SHP77 (cell line): ENCODE data around the gene TEAD3.
"Not testable (repeated sequence)": the region's sequence is repeated elsewhere in the genome, so short reads cannot be mapped to it uniquely, and the experiment has no call there.

Experiments used
- DNase-seq, 2 experiments: peaks; one replicate each; lab custom pipeline; 2025; lab: John Stamatoyannopoulos, UW

Gene TEAD3

DNA sequence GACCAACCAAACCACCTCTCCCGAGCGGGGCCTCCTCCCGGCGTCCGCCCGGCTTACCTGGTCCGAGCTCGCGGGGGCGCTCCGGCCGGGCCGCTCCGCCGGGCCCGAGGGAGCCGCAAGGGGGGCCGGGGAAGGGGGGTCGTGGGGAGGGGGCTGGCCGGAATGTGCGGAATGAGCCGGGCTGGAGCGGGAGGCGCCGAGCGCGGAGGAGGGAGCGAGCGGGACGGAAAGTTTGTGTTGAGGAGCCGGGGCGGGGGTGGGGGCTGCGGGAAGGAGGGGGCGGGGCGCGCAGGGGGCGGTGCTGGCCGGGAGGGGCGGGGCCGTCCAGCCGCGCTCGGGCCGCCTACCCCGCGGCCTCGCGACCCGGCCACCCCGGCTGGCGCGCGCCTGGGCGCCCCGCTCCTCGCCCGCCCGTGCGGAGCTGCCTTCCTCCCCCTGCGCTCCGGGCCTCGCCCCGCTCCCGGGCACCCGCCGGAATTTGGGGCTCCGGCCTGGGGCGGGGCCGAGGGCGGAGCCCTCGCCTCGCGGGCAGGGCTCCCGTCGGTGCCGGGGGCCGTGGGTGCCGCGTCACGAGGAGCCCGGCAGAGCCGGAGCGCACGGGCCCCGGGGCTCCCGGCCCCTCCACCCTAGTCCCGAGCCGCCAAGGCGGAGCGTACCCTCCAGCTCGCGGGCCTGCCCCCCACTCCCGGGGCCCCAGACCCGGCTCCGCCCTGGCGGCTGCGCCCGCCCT lies at the start of gene TEAD3:
Gene TEAD3, minus strand, starts transcription at position 239 of the 730 bp plus-strand sequence.
- no peak for DNase-seq

DNA sequence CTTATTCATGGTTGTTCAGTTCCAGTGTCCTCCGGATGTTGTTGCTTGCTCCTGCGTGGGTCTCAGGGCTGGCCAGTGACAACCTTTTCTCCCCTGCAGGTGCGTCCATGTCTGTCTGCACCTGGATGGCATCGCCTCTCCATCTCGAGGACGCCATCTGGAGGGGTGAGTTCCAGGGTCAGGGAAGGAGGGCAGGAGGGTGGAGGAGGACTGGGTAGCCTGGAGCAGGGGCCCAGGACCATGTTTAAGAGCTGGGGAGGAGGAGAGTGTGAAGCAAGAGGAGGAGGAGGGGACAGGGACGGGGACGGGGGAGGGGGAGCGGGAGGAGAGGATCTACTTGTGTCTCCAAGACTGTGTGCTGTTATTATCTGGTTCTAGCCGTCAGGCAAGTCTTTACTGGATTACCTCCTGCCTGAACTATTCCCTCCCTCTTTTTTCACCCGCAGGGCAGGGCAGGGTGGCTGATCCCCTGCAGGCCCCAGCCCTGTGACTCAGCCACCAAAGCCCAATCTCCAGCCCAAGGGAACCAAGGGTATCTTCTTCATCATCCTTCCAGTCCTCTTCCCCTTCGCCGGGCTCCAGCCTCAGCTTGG lies 48.0 kb upstream of the TEAD3 start:
- no peak for DNase-seq

DNA sequence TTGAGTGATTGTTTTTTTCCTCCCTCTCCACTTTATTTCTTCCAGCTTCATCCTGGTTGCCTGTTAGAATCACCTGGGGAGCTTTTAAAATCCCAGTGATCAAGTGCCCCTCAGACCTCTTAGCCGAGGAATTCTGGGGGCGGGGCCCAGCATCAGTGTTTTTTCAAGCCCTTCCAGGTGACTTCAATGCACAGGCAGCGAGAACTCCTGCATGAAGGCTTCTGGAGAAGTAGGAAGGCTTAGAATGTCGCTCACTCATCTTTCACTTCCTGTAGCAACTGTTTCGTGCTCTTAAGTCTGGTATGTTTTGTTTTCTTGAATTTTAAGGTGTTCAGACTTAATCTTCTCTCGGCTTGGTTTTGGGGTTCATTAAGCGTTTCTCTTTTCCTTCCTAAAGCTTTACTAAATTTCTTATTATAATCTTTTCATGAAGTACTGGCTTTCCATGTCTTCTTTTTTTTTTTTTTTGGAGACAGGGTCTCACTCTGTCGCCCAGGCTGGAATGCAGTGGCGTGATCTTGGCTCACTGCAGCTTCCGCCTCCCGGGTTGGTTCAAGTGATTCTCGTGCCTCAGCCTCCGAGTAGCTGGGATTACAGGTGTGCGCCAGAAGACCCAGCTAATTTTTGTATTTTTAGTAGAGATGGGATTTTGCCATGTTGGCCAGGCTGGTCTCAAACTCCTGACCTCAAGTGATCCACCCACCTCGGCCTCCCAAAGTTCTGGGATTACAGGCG lies 46.7 kb upstream of the TEAD3 start:
- no peak for DNase-seq

DNA sequence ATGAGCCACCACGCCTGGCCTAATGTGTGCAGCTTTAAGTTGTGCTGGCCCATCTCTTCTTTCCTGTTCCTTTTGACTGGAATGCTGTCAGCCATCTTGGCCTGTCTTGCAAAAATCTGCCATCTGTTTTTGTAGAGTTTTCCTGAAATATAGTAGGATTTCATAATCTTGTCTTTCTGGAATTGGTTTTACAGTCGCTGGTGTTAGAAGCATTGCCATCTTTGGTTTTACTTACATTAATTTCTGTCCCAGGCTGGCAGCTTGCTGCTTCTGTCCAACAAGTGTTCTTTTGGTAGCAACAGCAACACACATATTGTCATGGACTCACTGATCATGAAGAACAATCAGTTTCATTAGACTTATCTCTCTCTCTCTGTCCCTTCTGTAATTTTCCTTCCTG lies 45.0 kb upstream of the TEAD3 start:
- DNase-seq = no peak

DNA sequence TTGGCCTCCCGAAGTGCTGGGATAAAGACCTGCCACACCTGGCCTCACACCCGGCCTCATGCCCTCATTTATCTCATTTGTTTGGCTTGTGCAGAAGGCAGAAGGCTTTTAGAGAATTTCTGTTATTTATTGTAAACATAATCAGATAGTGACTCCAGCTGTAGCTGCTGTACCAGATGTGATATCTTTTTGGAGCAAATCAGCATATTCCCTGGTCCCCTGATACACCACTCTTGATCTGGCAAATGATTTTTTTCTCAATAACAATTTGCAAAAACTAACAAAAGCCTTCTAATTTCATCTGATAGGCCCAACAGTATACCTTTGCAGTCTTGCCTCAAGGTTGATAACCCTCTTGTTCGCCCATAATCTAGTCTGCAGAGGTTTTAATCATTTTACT lies 42.3 kb upstream of the TEAD3 start:
- DNase-seq = no peak

DNA sequence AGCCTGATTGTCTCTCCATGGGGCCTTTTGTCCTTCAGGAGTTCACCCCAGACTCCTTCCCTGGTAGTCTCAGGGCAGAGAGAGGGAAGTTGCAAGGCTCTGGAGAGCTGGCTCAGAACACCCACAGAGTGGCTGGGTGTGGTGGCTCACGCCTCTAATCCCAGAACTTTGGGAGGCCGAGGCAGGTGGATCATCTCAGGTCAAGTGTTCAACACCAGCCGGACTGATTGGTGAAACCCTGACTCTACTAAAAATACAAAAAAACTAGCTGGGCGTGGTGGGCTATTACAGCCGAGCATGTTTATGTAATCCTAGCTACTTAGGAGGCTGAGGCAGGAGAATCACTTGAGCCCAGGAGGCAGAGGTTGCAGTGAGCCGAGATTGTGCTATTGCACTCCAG lies 39.0 kb upstream of the TEAD3 start:
- not testable (repeated sequence) for DNase-seq

DNA sequence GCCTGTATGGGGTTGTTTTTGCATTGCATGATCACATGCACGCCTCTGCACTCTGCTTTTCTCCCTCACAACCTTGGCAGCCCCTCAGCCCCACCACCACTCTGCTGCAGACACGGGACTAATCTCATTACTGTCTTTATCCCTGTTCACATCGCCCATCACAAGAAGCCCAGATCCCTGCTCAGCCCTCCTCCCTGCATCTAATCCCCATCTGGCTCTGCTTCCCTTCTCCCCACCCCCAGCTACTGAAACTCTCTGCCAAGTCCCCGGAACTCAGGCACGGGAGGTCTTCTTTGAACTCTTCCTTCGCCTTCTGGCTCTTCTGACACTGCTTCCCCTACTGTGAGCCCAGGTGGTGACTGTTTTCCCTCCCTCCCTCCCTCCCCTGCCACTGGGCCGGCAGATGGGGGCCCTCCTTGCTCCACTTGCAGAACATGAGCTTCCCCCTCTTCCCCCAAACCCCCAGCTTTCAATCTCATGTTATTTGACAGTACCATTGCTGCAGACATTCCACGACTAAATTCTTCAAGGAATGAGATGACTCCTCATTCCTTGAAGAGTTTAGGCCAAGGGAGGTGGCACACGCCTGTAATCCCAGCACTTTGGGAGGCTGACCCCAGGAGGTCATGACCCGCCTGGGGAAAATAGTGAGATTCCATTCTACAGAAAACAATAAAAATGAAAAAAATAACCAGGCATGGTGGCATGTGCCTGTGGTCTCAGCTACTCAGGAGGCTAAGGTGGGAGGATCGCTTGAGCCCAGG lies 37.7 kb upstream of the TEAD3 start:
- DNase-seq = no peak

DNA sequence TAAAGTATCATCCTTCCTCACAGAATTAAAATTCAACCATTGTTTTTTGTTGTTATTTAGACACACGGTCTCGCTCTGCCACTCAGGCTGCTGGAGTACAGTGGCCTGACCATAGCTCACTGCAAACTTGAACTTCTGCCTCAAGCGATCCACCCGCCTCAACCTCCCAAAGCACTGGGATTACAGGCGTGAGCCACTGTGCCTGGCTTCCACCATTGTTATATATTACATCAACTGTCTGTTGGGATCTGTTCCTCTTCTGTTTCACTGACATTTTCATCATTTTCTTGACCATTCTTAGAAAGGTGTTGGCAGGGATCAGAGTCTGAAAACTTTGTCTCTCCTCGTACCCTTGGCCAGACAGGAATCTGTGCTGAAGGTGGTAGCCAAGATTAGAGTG lies 37.1 kb upstream of the TEAD3 start:
- no peak for DNase-seq

DNA sequence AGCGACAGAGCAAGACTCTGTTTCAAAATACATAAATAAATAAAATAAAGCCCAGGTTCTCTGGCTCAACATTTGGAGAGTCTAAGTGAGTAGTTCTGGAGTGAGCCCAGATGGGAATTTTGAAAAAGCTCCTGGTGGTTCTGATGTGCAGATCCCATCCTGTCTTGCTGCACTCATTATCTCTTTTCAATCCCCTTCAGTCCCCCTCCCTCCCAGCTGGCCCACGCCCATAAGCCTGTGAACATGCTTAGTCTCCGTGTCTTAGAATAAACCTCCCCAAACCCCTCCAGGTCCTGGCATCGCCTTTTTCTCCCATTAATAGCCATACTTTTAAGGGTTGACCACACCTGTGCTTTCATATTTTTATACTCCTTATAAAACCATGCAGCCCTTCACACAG lies 35.2 kb upstream of the TEAD3 start:
- DNase-seq = no peak

DNA sequence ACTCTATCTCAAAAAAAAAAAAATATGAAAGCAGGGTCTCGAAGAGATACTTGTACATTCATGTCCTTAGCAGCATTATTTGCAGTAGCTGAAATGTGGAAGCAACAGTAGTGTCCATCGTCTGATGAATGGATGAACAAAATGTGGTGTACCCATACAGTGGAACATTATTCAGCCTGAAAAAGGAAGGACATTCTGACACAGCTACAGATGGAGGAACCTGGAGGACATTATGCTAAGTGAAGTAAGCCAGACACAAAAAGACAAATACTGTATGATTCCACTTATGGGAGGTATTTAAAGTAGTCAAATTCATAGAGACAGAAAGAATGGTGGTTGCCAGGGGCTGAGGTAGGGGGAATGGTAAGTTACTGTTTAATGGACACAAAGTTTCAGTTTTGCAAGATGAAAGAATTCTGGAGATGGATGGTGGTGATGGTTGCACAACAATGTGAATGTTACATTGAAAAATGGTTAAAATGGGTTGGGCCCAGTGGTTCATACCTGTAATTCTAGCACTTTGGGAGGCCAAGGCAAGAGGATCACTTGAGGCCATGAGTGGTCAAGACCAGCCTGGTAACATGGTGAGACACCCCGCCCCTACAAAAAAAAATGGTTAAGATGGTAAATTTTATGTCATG lies 27.6 kb upstream of the TEAD3 start:
- no peak for DNase-seq

DNA sequence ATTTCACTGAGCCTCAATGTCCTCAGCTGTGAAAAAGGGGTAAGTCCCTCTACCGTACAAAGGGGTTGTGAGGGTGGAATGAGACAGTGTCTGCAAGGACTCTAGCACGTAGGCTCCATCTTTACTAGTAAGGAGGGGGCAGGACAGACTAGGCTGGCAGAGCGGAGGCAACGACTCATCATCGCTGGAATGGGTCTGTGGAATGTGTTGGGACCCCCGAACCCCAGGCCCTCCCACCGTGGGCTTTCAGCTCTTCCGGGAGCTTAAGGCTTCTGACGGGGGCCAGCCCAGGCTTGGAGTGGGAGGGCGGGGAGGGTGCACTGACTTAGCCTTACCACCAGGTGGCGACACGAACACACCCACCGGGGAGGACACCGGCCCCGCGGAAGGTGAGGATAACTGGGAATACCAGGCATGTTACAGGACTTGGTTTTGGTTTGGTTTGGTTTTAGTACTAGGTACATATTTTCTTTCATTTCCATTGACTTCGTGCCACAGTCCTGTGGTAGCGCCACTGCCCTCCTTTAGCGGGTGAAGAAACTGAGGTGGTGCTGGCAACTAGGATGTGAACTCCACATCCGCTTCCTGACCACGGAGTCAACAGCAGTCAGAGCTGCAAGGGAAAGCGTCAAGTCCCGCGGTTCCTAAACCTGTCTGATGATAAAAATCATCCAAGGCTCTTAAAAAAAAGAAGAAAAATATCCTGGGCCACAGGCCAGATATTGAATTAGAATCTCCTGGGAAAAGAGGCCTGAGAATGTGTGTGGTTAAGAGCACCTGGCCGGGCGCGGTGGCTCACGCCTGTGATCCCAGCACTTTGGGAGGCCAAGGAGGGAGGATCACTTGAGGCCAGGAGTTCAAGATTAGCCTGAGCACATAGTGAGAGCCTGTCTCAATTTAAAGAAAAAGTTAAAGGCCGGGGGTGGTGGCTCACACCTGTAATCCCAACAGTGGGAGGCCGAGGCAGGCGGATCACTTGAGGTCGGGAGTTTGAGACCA lies 26.1 kb upstream of the TEAD3 start:
- peak; percentile 43 to 49 for DNase-seq

DNA sequence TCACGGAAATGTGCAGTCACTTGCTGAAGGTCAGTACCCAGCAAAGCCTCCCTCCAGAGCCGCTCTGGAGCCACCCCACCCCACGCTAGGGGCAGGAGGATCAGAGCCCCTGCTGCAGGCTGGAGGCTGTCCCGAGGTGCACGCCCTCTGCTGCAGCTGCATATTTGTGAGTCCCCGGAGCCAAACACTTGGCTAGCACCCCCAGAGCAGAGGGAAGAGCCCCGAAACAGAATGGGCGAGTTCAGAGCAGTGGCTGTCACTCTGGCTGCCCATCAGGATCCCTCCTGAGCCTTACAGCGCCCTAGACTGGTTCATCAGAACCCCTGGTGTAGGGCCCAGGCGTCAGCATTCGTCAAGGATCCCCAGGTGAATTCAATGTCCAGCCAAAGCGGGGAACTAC lies 25.3 kb upstream of the TEAD3 start:
- DNase-seq = no peak

DNA sequence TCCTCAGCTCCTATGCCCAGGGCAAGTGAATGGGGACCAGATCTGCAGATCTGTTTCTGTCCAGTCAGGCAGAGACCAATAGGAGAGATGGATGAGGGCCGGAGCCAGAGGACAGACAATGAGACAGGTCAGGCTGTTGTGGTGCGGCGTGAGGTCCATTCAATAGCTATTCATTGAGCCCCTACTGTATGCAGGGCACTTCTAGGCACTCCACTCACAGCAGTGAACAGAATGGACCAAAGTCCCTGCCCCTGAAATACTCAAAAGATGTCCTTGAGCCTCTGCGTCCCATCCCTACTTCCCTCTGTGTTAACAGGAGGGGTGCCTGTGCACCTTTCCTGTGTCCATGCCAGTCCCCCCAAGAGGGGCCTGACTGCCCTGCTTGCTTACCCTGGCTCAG lies 24.4 kb upstream of the TEAD3 start:
- no peak for DNase-seq

DNA sequence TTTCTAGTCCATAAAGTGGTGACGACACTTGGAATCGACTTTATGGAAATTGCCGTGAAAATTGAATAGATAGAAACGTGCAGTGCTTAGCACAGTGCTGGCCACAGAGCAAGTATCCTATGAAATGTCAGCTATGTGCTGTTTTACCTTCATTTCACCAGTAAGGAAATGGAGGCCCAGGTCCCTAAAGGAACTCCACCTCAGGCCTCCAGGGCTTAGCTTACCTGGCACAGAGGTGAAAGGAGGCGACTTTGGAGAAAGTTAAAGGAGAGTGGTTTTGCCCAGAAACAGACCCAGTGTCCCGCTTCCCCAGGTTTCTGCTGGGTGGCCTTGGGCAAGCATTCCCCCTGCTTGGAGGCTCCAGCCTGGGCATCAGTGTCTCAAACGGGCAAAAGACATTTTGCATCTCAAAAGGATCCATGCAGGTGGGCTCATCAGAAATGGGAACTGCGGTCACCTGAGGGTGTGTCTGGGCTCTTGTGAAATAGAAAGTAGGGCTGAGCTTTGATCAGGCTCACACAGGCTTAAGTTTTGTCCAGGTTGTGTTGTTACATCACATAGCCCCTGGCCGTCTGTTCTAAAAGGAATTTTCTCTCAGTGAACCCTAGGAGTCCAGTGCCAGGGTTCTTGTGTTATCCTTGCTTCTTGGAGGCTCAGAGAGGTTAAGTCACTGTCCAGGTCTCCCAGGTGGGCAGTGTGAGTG lies 22.6 kb upstream of the TEAD3 start:
- no peak for DNase-seq

DNA sequence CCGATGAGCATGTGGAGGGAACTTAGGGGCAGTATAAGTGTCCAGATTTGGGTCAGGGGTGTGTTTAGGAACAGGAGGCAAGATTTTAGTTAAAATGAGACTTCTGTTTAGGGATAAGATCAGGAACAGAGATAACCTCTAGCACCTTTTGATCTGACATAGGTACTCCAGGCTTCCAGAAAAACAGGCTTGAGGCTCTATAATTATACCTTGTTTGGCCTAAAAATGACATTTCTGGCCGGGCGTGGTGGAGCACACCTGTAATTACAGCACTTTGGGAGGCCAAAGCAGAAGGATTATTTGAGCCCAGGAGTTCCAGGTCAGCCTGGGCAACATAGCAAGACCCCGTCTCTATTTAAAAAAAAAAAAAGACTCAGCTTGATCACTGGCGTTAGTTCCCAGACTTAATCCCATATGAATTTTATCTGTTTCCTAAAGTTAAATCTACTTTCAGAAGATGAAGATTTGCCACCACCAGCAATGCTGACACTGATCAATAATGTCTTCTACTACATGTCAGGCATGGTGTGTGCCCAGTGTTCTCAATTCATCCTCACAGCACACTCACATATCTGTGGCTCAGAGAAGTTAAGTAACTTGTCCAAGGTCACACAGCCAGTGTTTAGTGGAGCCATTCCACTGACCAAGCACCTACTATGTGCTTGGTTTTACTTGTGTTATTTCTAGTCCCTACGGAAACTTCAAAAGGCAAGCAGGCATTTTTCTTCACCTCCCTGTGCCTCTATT lies 21.9 kb upstream of the TEAD3 start:
- DNase-seq = no peak

DNA sequence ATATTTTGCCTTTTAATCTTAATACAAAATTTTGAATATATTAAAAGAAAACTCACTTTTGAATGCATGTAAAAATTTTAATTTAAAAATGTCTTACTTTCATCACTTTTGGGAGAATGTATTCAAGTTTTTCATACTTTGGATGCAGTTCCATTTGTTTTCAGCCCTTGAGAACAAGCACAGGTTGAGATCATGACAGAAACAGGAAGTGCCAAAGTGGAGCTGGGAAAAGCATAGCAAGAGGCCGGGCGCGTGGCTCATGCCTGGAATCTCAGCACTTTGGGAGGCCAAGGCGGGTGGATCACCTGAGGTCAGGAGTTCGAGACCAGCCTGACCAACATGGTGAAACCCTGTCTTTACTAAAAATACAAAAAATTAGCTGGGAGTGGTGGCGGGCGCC lies 21.1 kb upstream of the TEAD3 start:
- not testable (repeated sequence) for DNase-seq

DNA sequence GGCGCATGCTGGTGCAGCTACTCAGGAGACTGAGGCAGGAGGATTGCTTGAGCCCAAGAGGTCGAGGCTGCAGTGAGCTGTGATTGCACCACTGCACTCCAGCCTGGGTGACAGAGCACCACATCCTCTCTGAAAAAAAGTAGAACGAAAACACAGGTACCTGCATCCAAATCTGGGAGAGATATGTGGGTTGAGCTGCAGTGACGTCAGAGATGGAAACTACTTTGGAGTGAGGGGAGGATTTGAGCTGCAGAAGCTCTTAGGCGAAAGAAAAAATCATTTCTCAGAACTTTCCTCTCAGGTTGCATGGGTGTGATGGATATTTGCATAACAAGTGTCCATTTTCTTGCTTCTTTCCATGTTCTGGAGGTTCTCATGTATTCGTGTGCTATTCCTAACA lies 19.8 kb upstream of the TEAD3 start:
- no peak for DNase-seq

DNA sequence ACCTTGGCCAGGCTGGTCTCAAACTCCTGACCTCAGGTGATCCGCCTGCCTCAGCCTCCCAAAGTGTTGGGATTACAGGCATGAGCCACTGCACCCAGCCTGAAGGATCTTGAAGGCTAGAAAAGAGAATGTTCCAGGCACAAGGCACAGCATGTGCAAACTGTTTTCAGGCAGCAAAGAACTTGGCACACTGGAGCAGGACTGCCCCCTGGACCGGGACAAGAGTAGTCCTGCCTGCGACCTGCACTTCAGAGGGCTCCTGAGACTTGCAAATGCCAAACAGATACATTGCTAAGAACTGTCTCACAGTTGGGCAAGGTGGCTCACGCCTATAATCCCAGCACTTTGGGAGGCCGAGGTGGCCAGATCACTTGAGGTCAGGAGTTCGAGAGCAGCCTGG lies 19.1 kb upstream of the TEAD3 start:
- not testable (repeated sequence) for DNase-seq

DNA sequence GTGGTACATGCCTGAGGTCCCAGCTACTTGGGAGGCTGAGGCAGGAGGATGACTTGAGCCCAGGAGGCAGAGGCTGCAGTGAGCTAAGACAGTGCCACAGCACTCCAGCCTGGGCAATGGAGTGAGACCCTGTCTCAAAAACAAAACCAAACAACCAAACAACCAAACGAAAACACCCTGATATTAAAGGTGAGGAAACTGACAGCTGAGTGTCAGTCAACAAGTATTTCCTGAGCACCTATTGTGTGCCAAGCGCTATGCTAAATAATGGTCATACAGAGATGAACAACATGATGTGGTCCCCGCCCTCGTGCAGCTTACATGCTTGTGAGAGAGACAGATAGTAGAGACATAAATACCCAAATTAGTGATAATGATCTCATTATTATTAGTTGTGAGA lies 17.7 kb upstream of the TEAD3 start:
- no peak for DNase-seq
